Islet precursor cell (in vitro differentiated cells): ENCODE measurements around the gene GABRB1.
A peak's percentile ranks its signal among the peaks of the same experiment; 100 is the strongest.

Experiments
- DNase-seq: peaks from one replicate; pipeline ENCODE4 v3.0.0-alpha.2; 2018

GABRB1 gene

GRCh38 chr4:47410271-47410670 is 378.9 kb downstream of the GABRB1 start:
- no peak for DNase-seq

- DNase-seq = no peak
Measured at GRCh38 chr4:47413521-47413920, 382.2 kb downstream of the GABRB1 start.

GRCh38 chr4:47415719-47416118 is 384.4 kb downstream of the GABRB1 start:
- no peak for DNase-seq

- no peak for DNase-seq
Measured at GRCh38 chr4:47418147-47418546, 386.8 kb downstream of the GABRB1 start.

GRCh38 chr4:47419296-47419695 is 387.9 kb downstream of the GABRB1 start:
- DNase-seq = no peak

- no peak for DNase-seq
Measured at GRCh38 chr4:47425628-47426027, 394.3 kb downstream of the GABRB1 start.

- DNase-seq = no peak
Measured at GRCh38 chr4:47427935-47428334, 396.6 kb downstream of the GABRB1 start.

GRCh38 chr4:47432749-47433148 is 401.4 kb downstream of the GABRB1 start:
- DNase-seq = no peak

GRCh38 chr4:47434931-47435330 is 403.6 kb downstream of the GABRB1 start:
- no peak for DNase-seq

- no peak for DNase-seq
Measured at GRCh38 chr4:47442980-47443379, 411.6 kb downstream of the GABRB1 start.

- no peak for DNase-seq
Measured at GRCh38 chr4:47444031-47444430, 412.7 kb downstream of the GABRB1 start.

- no peak for DNase-seq
Measured at GRCh38 chr4:47451657-47452056, 420.3 kb downstream of the GABRB1 start.

GRCh38 chr4:47462799-47463234 is 431.4 kb downstream of the GABRB1 start:
- DNase-seq = no peak

- DNase-seq = peak; percentile 98
Measured at GRCh38 chr4:47463235-47463956, 432.0 kb downstream of the GABRB1 start, which contains the start of gene COMMD8. TSS of gene COMMD8 (minus strand) at chr4:47463702. CDS start at chr4:47463651, 51 bp downstream.

GRCh38 chr4:47465004-47465403 is 433.6 kb downstream of the GABRB1 start:
- no peak for DNase-seq

- DNase-seq = no peak
Measured at GRCh38 chr4:47466056-47466785, 434.9 kb downstream of the GABRB1 start.

GRCh38 chr4:47468706-47469365 is 437.5 kb downstream of the GABRB1 start:
- DNase-seq = no peak

GRCh38 chr4:47469951-47470350 is 438.6 kb downstream of the GABRB1 start:
- DNase-seq = no peak

GRCh38 chr4:47471064-47471463 is 439.7 kb downstream of the GABRB1 start:
- DNase-seq = no peak

GRCh38 chr4:47471591-47471990 is 440.2 kb downstream of the GABRB1 start:
- DNase-seq = no peak

GRCh38 chr4:47473141-47473750 is 441.9 kb downstream of the GABRB1 start:
- no peak for DNase-seq

- no peak for DNase-seq
Measured at GRCh38 chr4:47474799-47475198, 443.4 kb downstream of the GABRB1 start.

GRCh38 chr4:47475411-47475810 is 444.0 kb downstream of the GABRB1 start:
- no peak for DNase-seq
